Testis (tissue), 2 donors: ENCODE results near the gene ARAP2.

Experiments
- POLR2A ChIP-seq: fragments of 450-650 bp; IDR thresholded peaks from one replicate; pipeline ENCODE4 v1.6.1; 2017; ENCODE audit warnings: antibody characterized with exemption, mild to moderate bottlenecking, moderate library complexity
- TF ChIP-seq, protein P1 (sequence below), 3 experiments: fragments of 450-650 bp in 2 of 3; fragments of 200-600 bp in 1 of 3; sonication (generic) in 1 of 3; IDR thresholded peaks; one replicate each; pipeline ENCODE4 v1.5.1; 2016 to 2019; ENCODE audit warnings: antibody characterized with exemption in 3 of 3, mild to moderate bottlenecking in 2 of 3, moderate library complexity in 1 of 3

DNA sequence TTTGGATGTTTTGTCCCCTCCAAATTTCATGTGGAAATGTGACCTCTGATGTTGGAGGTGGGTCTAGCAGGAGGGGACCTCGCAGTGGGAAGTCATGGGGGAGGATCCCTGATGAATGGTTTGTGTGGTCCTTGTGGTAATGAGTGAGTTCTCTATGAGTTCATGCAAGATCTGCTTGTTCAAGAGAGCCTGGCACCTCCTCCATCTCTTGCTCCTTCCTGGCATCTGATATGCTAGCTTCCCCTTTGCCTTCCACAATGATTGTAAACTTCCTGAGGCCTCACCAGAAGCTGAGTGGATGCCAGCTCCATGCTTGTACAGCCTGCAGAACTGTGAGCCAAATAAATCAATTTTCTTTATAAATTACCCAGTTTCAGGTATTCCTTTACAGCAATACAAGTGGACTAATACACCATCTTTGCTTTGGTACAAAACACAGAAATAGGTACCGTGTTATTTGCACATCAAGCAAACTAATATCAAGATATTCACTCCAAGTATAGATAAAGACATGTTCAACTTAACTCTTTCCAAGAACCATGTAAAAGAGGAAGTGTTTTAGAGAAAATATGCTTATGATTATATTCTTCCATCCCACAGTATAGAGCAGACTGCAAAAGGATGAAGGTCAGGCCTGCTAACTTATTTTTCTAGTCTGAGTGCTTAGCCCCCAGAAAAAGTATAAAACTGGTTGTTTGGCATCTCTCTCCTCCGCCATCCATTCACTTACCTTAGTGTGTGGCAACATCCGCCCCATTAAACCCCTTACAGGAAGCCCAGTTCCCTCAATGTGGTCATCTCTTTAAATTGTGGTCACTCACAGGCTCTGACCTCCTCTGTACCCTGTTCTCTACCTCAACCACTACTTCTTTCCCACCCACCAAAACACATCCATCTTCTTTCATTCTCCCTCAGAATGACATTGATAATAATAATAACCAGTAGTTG, 6.7 kb downstream of the ARAP2 start:
- TF ChIP-seq, protein P1, sequence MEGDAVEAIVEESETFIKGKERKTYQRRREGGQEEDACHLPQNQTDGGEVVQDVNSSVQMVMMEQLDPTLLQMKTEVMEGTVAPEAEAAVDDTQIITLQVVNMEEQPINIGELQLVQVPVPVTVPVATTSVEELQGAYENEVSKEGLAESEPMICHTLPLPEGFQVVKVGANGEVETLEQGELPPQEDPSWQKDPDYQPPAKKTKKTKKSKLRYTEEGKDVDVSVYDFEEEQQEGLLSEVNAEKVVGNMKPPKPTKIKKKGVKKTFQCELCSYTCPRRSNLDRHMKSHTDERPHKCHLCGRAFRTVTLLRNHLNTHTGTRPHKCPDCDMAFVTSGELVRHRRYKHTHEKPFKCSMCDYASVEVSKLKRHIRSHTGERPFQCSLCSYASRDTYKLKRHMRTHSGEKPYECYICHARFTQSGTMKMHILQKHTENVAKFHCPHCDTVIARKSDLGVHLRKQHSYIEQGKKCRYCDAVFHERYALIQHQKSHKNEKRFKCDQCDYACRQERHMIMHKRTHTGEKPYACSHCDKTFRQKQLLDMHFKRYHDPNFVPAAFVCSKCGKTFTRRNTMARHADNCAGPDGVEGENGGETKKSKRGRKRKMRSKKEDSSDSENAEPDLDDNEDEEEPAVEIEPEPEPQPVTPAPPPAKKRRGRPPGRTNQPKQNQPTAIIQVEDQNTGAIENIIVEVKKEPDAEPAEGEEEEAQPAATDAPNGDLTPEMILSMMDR (IDR thresholded peaks at IDR 0.05) = no peak
- no peak for TF ChIP-seq POLR2A
